IgD-negative memory B cell (primary cell): Measurements from ENCODE around the gene PRKAB1. TPM values are rescaled to one million over a fixed set of nuclear protein-coding genes. Genes with fewer than 3 reads are reported as not detected.
"Not testable (repeated sequence)": the region's sequence is repeated elsewhere in the genome, so short reads cannot be mapped to it uniquely, and the experiment has no call there.

Source experiments
- H3K27ac Mint-ChIP-seq, 3 donors: one replicate each; pipeline ENCODE4 v1.8.0; 2020 to 2022; ENCODE audit warnings: mild to moderate bottlenecking in 3 of 3, mixed read lengths in 3 of 3, moderate library complexity in 1 of 3
- H3K27me3 Mint-ChIP-seq: one replicate; pipeline ENCODE4 v1.8.0; 2021; ENCODE audit warnings: mixed read lengths
- H3K36me3 Mint-ChIP-seq: one replicate; pipeline ENCODE4 v1.8.0; 2020; ENCODE audit warnings: mild to moderate bottlenecking, mixed read lengths
- H3K4me1 Mint-ChIP-seq, 3 donors: one replicate each; pipeline ENCODE4 v1.8.0; 2020 to 2022; ENCODE audit warnings: mixed read lengths in 3 of 3, mild to moderate bottlenecking in 1 of 3
- H3K4me3 Mint-ChIP-seq, 4 donors: one replicate each; pipeline ENCODE4 v1.8.0; 2020 to 2022; ENCODE audit warnings: mild to moderate bottlenecking in 4 of 4, mixed read lengths in 4 of 4, moderate library complexity in 3 of 4
- H3K9me3 Mint-ChIP-seq, 3 donors: one replicate each; pipeline ENCODE4 v1.8.0; 2020 to 2021; ENCODE audit warnings: mixed read lengths in 3 of 3, mild to moderate bottlenecking in 1 of 3
- polyA plus RNA-seq: library from polyadenylated mRNA; unstranded; fragments of 300-500 nt; fragmentation: Illumina TruSeq; gene quantifications from one replicate; pipeline ENCODE4 v1.2.3, GENCODE V29; 2021

The PRKAB1 gene
- polyA plus RNA-seq, 1 donor from 2014 or later, result 53.8 TPM

GRCh38 chr12:119704065-119704747 lies 36.3 kb downstream of the PRKAB1 start:
- H3K27me3 Mint-ChIP-seq, result no peaks in the 10 kb centered on the region
- no peak overlapping the region for H3K27ac Mint-ChIP-seq

GRCh38 chr12:119705182-119705581 lies 37.2 kb downstream of the PRKAB1 start:
- H3K27ac Mint-ChIP-seq, result no peak overlapping the region
- no peaks in the 10 kb centered on the region for H3K9me3 Mint-ChIP-seq
- H3K36me3 Mint-ChIP-seq, result peaks cover 4% of the 10 kb centered on the region
- H3K4me1 Mint-ChIP-seq, result no peaks in the 10 kb centered on the region
- no peaks in the 10 kb centered on the region for H3K27me3 Mint-ChIP-seq
- no peak overlapping the region for H3K4me3 Mint-ChIP-seq

More at GRCh38 chr12:119704065-119704747, 36.3 kb downstream of the PRKAB1 start:
- peaks cover 4% of the 10 kb centered on the region for H3K36me3 Mint-ChIP-seq
- no peaks in the 10 kb centered on the region for H3K9me3 Mint-ChIP-seq
- H3K4me1 Mint-ChIP-seq, result no peaks in the 10 kb centered on the region
- no peak overlapping the region for H3K4me3 Mint-ChIP-seq

- not testable (repeated sequence) for H3K9me3 Mint-ChIP-seq, H3K4me1 Mint-ChIP-seq, H3K27ac Mint-ChIP-seq, H3K4me3 Mint-ChIP-seq, H3K36me3 Mint-ChIP-seq, H3K27me3 Mint-ChIP-seq
These were observed 38.5 kb downstream of the PRKAB1 start for GRCh38 chr12:119706427-119706826.

- H3K4me3 Mint-ChIP-seq, result no peak overlapping the region
- H3K4me1 Mint-ChIP-seq, result peaks cover 0 to 1% (median 0%) of the 10 kb centered on the region in 3 donors
- peaks cover 0 to 4% (median 0%) of the 10 kb centered on the region in 3 donors for H3K9me3 Mint-ChIP-seq
- H3K27me3 Mint-ChIP-seq, result no peaks in the 10 kb centered on the region
- peaks cover 7% of the 10 kb centered on the region for H3K36me3 Mint-ChIP-seq
- H3K27ac Mint-ChIP-seq, result no peak overlapping the region
These were observed 42.5 kb downstream of the PRKAB1 start for GRCh38 chr12:119710374-119710964.

- Mint-ChIP-seq H3K4me1 (peaks cover 0 to 1% (median 0%) of the 10 kb centered on the region in 3 donors), H3K27me3 (no peaks in the 10 kb centered on the region), H3K4me3 (no peak overlapping the region), H3K36me3 (peaks cover 7% of the 10 kb centered on the region), H3K9me3 (peaks cover 0 to 4% (median 0%) of the 10 kb centered on the region in 3 donors), H3K27ac (no peak overlapping the region)
These were observed 43.1 kb downstream of the PRKAB1 start for GRCh38 chr12:119710965-119711551.

GRCh38 chr12:119711693-119712092 lies 43.8 kb downstream of the PRKAB1 start:
- H3K4me3 Mint-ChIP-seq, result peak overlapping the region in 1 of 4 donors; percentile 17
- H3K27me3 Mint-ChIP-seq, result no peaks in the 10 kb centered on the region
- H3K36me3 Mint-ChIP-seq, result peaks cover 7% of the 10 kb centered on the region
- H3K27ac Mint-ChIP-seq, result peak overlapping the region in 1 of 3 donors; percentile 32
- peaks cover 0 to 4% (median 0%) of the 10 kb centered on the region in 3 donors for H3K9me3 Mint-ChIP-seq
- peaks cover 0 to 1% (median 0%) of the 10 kb centered on the region in 3 donors for H3K4me1 Mint-ChIP-seq

- H3K9me3 Mint-ChIP-seq, result peaks cover 0 to 4% (median 0%) of the 10 kb centered on the region in 3 donors
- peaks cover 0 to 1% (median 0%) of the 10 kb centered on the region in 3 donors for H3K4me1 Mint-ChIP-seq
- peaks cover 7% of the 10 kb centered on the region for H3K36me3 Mint-ChIP-seq
- H3K27me3 Mint-ChIP-seq, result no peaks in the 10 kb centered on the region
- H3K4me3 Mint-ChIP-seq, result no peak overlapping the region
- no peak overlapping the region for H3K27ac Mint-ChIP-seq
These were observed 44.8 kb downstream of the PRKAB1 start for GRCh38 chr12:119712721-119713120.

- H3K4me1 Mint-ChIP-seq, result peaks cover 0 to 1% (median 0%) of the 10 kb centered on the region in 3 donors
- no peaks in the 10 kb centered on the region for H3K27me3 Mint-ChIP-seq
- peaks cover 7% of the 10 kb centered on the region for H3K36me3 Mint-ChIP-seq
- H3K9me3 Mint-ChIP-seq, result peaks cover 0 to 4% (median 0%) of the 10 kb centered on the region in 3 donors
- no peak overlapping the region for H3K27ac Mint-ChIP-seq
- H3K4me3 Mint-ChIP-seq, result no peak overlapping the region
These were observed 45.7 kb downstream of the PRKAB1 start for GRCh38 chr12:119713551-119714031.

- peaks cover 0 to 4% (median 0%) of the 10 kb centered on the region in 3 donors for H3K9me3 Mint-ChIP-seq
- H3K4me3 Mint-ChIP-seq, result no peak overlapping the region
- H3K4me1 Mint-ChIP-seq, result peaks cover 0 to 1% (median 0%) of the 10 kb centered on the region in 3 donors
- H3K27ac Mint-ChIP-seq, result no peak overlapping the region
- no peaks in the 10 kb centered on the region for H3K27me3 Mint-ChIP-seq
- peaks cover 5% of the 10 kb centered on the region for H3K36me3 Mint-ChIP-seq
These were observed 46.8 kb downstream of the PRKAB1 start for GRCh38 chr12:119714614-119715267.

- Mint-ChIP-seq H3K27me3 (no peaks in the 10 kb centered on the region), H3K9me3 (peaks cover 0 to 4% (median 0%) of the 10 kb centered on the region in 3 donors), H3K27ac (no peak overlapping the region), H3K36me3 (peaks cover 5% of the 10 kb centered on the region), H3K4me3 (no peak overlapping the region), H3K4me1 (peaks cover 0 to 1% (median 0%) of the 10 kb centered on the region in 3 donors)
These were observed 47.3 kb downstream of the PRKAB1 start for GRCh38 chr12:119715268-119715620.

- Mint-ChIP-seq H3K4me1 (peaks cover 0 to 2% (median 0%) of the 10 kb centered on the region in 3 donors), H3K9me3 (peaks cover 0 to 4% (median 0%) of the 10 kb centered on the region in 3 donors), H3K4me3 (no peak overlapping the region), H3K36me3 (peaks cover 3% of the 10 kb centered on the region), H3K27ac (no peak overlapping the region), H3K27me3 (no peaks in the 10 kb centered on the region)
These were observed 50.2 kb downstream of the PRKAB1 start for GRCh38 chr12:119718141-119718540.

- Mint-ChIP-seq H3K4me1 (peaks cover 0 to 2% (median 0%) of the 10 kb centered on the region in 3 donors), H3K27me3 (no peaks in the 10 kb centered on the region), H3K27ac (no peak overlapping the region), H3K9me3 (peaks cover 0 to under 1% (median 0%) of the 10 kb centered on the region in 3 donors), H3K36me3 (peaks cover 5% of the 10 kb centered on the region), H3K4me3 (no peak overlapping the region)
These were observed 52.4 kb downstream of the PRKAB1 start for GRCh38 chr12:119720349-119720748.

- no peaks in the 10 kb centered on the region for H3K27me3 Mint-ChIP-seq
These were observed 53.4 kb downstream of the PRKAB1 start for GRCh38 chr12:119721306-119721705.

GRCh38 chr12:119725523-119725922 lies 57.6 kb downstream of the PRKAB1 start:
- H3K27me3 Mint-ChIP-seq, result no peaks in the 10 kb centered on the region
- H3K4me1 Mint-ChIP-seq, result peaks cover 4 to 8% (median 8%) of the 10 kb centered on the region in 3 donors
- peaks cover 7% of the 10 kb centered on the region for H3K36me3 Mint-ChIP-seq
- H3K4me3 Mint-ChIP-seq, result no peak overlapping the region
- H3K27ac Mint-ChIP-seq, result no peak overlapping the region
- peaks cover 0 to 1% (median 0%) of the 10 kb centered on the region in 3 donors for H3K9me3 Mint-ChIP-seq

More at GRCh38 chr12:119721306-119721705, 53.4 kb downstream of the PRKAB1 start:
- H3K27ac Mint-ChIP-seq, result no peak overlapping the region
- H3K36me3 Mint-ChIP-seq, result peaks cover 5% of the 10 kb centered on the region
- H3K4me3 Mint-ChIP-seq, result no peak overlapping the region
- H3K4me1 Mint-ChIP-seq, result peaks cover 0 to 2% (median 0%) of the 10 kb centered on the region in 3 donors
- H3K9me3 Mint-ChIP-seq, result no peaks in the 10 kb centered on the region
